Activated CD8-positive, alpha-beta T cell treated with anti-CD3 and anti-CD28 coated beads for 36 hours (primary cell): ENCODE results near the gene AGAP1. TPM values are rescaled to one million over a fixed set of nuclear protein-coding genes. Genes with fewer than 3 reads are reported as not detected.

Source experiments
- ATAC-seq: fragments of 200-7000 bp; cut with Tn5 transposase; one replicate; pipeline ENCODE4 v1.10.0; 2021; ENCODE audit warnings: mild to moderate bottlenecking, moderate library complexity
- CTCF ChIA-PET: fragments of 350-600 bp; sonication (Branson Sonifier 250); formaldehyde crosslinking; loops from one replicate; lab custom pipeline; 2021; ENCODE audit warnings: antibody characterized with exemption; lab: Charles Lee
- POLR2A ChIA-PET: fragments of 350-600 bp; sonication (Branson Sonifier 250); formaldehyde crosslinking; loops from one replicate; lab custom pipeline; 2021; ENCODE audit warnings: antibody characterized with exemption; lab: Charles Lee
- DNase-seq: peaks from one replicate; pipeline ENCODE4 v3.0.0-alpha.2; 2020
- H3K27ac Mint-ChIP-seq: one replicate; pipeline ENCODE4 v1.8.0; 2021; ENCODE audit warnings: mild to moderate bottlenecking, mixed read lengths
- H3K27me3 Mint-ChIP-seq: one replicate; pipeline ENCODE4 v1.8.0; 2021; ENCODE audit warnings: mixed read lengths
- H3K36me3 Mint-ChIP-seq: one replicate; pipeline ENCODE4 v1.8.0; 2021; ENCODE audit warnings: low read depth, mixed read lengths
- H3K4me1 Mint-ChIP-seq: one replicate; pipeline ENCODE4 v1.8.0; 2021; ENCODE audit warnings: low read depth, mixed read lengths
- H3K4me3 Mint-ChIP-seq: one replicate; pipeline ENCODE4 v1.8.0; 2021; ENCODE audit warnings: mild to moderate bottlenecking, moderate library complexity, mixed read lengths
- H3K9me3 Mint-ChIP-seq: one replicate; pipeline ENCODE4 v1.8.0; 2021; ENCODE audit warnings: mixed read lengths
- intact Hi-C: fragments of 100-400 bp; cut with micrococcal nuclease; formaldehyde crosslinking; loops from one replicate; pipeline ENCODE4 v1.10.0; 2022
- total RNA-seq, 2 experiments: library from RNA; stranded (reverse); gene quantifications; one replicate each; pipeline ENCODE4 v1.2.3, GENCODE V29; 2021
- TF ChIP-seq, protein P1 (sequence below): fragments of 200-600 bp; IDR thresholded peaks from one replicate; pipeline ENCODE4 v1.8.0; 2022; ENCODE audit warnings: antibody characterized with exemption, mild to moderate bottlenecking

The AGAP1 gene
- total RNA-seq, 2 experiments from 2014 or later = 2.5 to 2.9 TPM

GRCh38 chr2:235661952-235662351, 168.1 kb downstream of the AGAP1 start:
- ChIA-PET CTCF (no interaction called here), POLR2A (no interaction called here)
- ATAC-seq (no peak), DNase-seq (no peak)
- Mint-ChIP-seq H3K27me3 (peaks cover 60% of the 10 kb centered on the region), H3K4me1 (no peaks in the 10 kb centered on the region), H3K4me3 (no peak overlapping the region), H3K36me3 (no peaks in the 10 kb centered on the region), H3K27ac (no peak overlapping the region), H3K9me3 (no peaks in the 10 kb centered on the region)
- TF ChIP-seq, protein P1, sequence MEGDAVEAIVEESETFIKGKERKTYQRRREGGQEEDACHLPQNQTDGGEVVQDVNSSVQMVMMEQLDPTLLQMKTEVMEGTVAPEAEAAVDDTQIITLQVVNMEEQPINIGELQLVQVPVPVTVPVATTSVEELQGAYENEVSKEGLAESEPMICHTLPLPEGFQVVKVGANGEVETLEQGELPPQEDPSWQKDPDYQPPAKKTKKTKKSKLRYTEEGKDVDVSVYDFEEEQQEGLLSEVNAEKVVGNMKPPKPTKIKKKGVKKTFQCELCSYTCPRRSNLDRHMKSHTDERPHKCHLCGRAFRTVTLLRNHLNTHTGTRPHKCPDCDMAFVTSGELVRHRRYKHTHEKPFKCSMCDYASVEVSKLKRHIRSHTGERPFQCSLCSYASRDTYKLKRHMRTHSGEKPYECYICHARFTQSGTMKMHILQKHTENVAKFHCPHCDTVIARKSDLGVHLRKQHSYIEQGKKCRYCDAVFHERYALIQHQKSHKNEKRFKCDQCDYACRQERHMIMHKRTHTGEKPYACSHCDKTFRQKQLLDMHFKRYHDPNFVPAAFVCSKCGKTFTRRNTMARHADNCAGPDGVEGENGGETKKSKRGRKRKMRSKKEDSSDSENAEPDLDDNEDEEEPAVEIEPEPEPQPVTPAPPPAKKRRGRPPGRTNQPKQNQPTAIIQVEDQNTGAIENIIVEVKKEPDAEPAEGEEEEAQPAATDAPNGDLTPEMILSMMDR = no peak
- intact Hi-C loops = no loop called here

DNA sequence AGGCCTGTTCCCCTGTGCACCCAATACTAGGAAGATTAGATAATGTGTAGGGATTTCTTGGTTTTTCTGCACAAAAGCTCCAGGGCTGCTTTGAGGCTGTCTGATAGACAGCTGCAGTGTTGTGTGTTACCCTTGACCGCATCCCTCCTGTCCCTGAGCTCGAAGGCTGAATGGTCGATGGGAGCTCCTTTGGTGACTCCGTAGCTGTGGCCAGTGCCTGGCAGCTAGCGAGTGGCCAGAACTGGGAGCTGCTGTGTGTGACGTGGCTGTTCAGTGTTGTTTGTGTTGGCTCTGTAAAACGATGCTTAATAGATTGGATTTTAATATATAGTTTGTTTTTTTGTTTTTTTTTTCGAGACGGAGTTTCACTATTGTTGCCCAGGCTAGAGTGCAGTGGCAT, 170.0 kb downstream of the AGAP1 start:
- intact Hi-C loops = no loop called here
- H3K9me3 Mint-ChIP-seq = no peaks in the 10 kb centered on the region
- H3K27me3 Mint-ChIP-seq = peaks cover 59% of the 10 kb centered on the region
- ATAC-seq (no peak), DNase-seq (no peak)
- H3K27ac Mint-ChIP-seq = no peak overlapping the region
- no peak overlapping the region for H3K4me3 Mint-ChIP-seq
- ChIA-PET POLR2A (no interaction called here), CTCF (interaction anchor here (1.2 kb wide), 1 partner anchor 82 kb away, joined by 4 read pairs; no protein-coding TSS in a partner anchor)
- no peaks in the 10 kb centered on the region for H3K36me3 Mint-ChIP-seq
- TF ChIP-seq, protein P1 = no peak
- H3K4me1 Mint-ChIP-seq = no peaks in the 10 kb centered on the region

GRCh38 chr2:235665661-235666212, 171.9 kb downstream of the AGAP1 start:
- Mint-ChIP-seq H3K4me3 (no peak overlapping the region), H3K9me3 (no peaks in the 10 kb centered on the region), H3K4me1 (no peaks in the 10 kb centered on the region), H3K36me3 (no peaks in the 10 kb centered on the region), H3K27me3 (peaks cover 48% of the 10 kb centered on the region), H3K27ac (no peak overlapping the region)
- TF ChIP-seq, protein P1 = no peak
- intact Hi-C loops = no loop called here
- POLR2A ChIA-PET = no interaction called here
- ATAC-seq (no peak), DNase-seq (no peak)
- CTCF ChIA-PET = no interaction called here

DNA sequence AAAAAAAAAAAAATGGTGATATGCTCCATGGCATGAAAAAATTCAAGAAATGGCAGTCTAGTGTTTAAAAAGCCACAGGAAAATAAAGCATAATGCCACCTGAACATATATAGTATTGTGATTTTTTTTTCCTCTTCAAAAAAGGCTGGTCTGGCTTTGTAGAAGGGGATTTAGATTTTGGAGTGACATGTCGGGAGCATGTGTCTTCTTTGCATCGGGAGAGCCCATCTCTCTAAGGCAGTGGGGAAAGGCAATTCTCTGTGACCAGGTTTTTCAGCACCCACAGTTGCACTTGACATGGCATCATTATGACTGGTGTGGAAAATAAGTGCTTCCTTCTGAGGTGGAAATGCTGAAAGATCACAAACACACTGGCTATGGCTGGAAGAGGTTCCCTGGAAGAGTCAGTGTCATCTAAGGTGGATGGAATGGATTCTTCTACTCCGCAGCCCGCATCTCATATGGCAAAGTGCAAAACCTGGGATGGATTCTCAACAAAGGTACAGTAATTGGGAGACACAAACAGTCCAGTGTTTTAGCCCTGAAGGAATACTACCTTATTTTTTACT, 172.5 kb downstream of the AGAP1 start:
- Mint-ChIP-seq H3K9me3 (no peaks in the 10 kb centered on the region), H3K4me3 (no peak overlapping the region), H3K27me3 (peaks cover 44% of the 10 kb centered on the region), H3K4me1 (no peaks in the 10 kb centered on the region), H3K27ac (no peak overlapping the region), H3K36me3 (no peaks in the 10 kb centered on the region)
- TF ChIP-seq, protein P1 = no peak
- ChIA-PET CTCF (no interaction called here), POLR2A (no interaction called here)
- intact Hi-C loops = no loop called here
- ATAC-seq = no peak
- DNase-seq = no peak

DNA sequence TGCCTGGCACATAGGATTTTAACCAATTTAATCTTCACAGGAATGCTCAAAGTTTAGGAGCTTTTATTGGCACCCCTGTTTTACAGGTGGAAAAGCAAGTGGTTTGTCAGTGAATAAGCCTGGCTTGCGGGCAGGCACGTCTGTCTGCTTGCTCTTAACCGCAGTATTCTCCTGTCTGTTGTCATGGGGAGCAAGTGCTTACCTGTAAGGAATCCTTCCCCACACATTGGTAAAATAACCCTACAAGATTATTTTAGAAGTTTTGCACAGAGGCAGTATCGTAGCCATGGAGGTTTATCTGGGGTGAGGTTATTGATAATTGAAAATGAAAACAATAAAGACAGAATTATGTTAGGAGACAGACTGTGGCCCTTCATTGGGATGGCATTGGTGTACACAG, 174.9 kb downstream of the AGAP1 start:
- ChIA-PET CTCF (no interaction called here), POLR2A (no interaction called here)
- intact Hi-C loops = no loop called here
- no peaks in the 10 kb centered on the region for H3K9me3 Mint-ChIP-seq
- H3K27ac Mint-ChIP-seq = no peak overlapping the region
- TF ChIP-seq, protein P1 = no peak
- H3K4me3 Mint-ChIP-seq = no peak overlapping the region
- no peak for ATAC-seq
- no peaks in the 10 kb centered on the region for H3K4me1 Mint-ChIP-seq
- no peaks in the 10 kb centered on the region for H3K36me3 Mint-ChIP-seq
- DNase-seq = no peak
- peaks cover 46% of the 10 kb centered on the region for H3K27me3 Mint-ChIP-seq
